COLO829 (cell line): ENCODE data around the gene FLNA.
"Not testable (repeated sequence)": the region's sequence is repeated elsewhere in the genome, so short reads cannot be mapped to it uniquely, and the experiment has no call there.

Source experiments
- DNase-seq: peaks from one replicate; pipeline ENCODE4 v3.0.0; 2012; ENCODE audit warnings: low spot score

FLNA gene

GRCh38 chrX:154358829-154359228 lies 15.6 kb downstream of the FLNA start:
- DNase-seq, result no peak

GRCh38 chrX:154358011-154358410 lies 16.4 kb downstream of the FLNA start:
- DNase-seq, result no peak

- DNase-seq, result no peak
Measured at GRCh38 chrX:154357205-154357604, 17.2 kb downstream of the FLNA start.

GRCh38 chrX:154356596-154356995 lies 17.8 kb downstream of the FLNA start:
- DNase-seq, result no peak

- no peak for DNase-seq
Measured at GRCh38 chrX:154355776-154356140, 18.7 kb downstream of the FLNA start.

GRCh38 chrX:154355094-154355775 lies 19.2 kb downstream of the FLNA start:
- no peak for DNase-seq

GRCh38 chrX:154354516-154354915 lies 19.9 kb downstream of the FLNA start:
- no peak for DNase-seq

- DNase-seq, result no peak
Measured at GRCh38 chrX:154354013-154354412, 20.4 kb downstream of the FLNA start.

- no peak for DNase-seq
Measured at GRCh38 chrX:154353172-154353843, 21.1 kb downstream of the FLNA start.

- no peak for DNase-seq
Measured at GRCh38 chrX:154352466-154352865, 22.0 kb downstream of the FLNA start.

- DNase-seq, result no peak
Measured at GRCh38 chrX:154352012-154352401, 22.4 kb downstream of the FLNA start.

- DNase-seq, result no peak
Measured at GRCh38 chrX:154351183-154352011, 23.0 kb downstream of the FLNA start.

GRCh38 chrX:154350429-154351182 lies 23.8 kb downstream of the FLNA start:
- DNase-seq, result no peak

GRCh38 chrX:154349979-154350378 lies 24.5 kb downstream of the FLNA start:
- no peak for DNase-seq

GRCh38 chrX:154349359-154349935 lies 25.0 kb downstream of the FLNA start:
- no peak for DNase-seq

GRCh38 chrX:154348646-154349358 lies 25.6 kb downstream of the FLNA start:
- DNase-seq, result no peak

GRCh38 chrX:154348114-154348531 lies 26.3 kb downstream of the FLNA start:
- DNase-seq, result no peak

- DNase-seq, result not testable (repeated sequence)
Measured at GRCh38 chrX:154343620-154344019, 30.8 kb downstream of the FLNA start.

- not testable (repeated sequence) for DNase-seq
Measured at GRCh38 chrX:154343063-154343462, 31.4 kb downstream of the FLNA start.

GRCh38 chrX:154341399-154342298 lies 32.8 kb downstream of the FLNA start:
- DNase-seq, result not testable (repeated sequence)
